Heart right ventricle (tissue), 16 donors: ENCODE measurements around the gene OVOL2. TPM values are rescaled to one million over a fixed set of nuclear protein-coding genes. Genes with fewer than 3 reads are reported as not detected.
"Not testable (repeated sequence)": the region's sequence is repeated elsewhere in the genome, so short reads cannot be mapped to it uniquely, and the experiment has no call there.

ENCODE experiments used
- ATAC-seq, 8 donors: fragments of 200-7000 bp; cut with Tn5 transposase; one replicate each; pipeline ENCODE4 v1.9.1; 2020; ENCODE audit warnings: mild to moderate bottlenecking in 8 of 8, moderate library complexity in 8 of 8, moderate number of reproducible peaks in 1 of 8
- DNase-seq, 2 donors: peaks; one replicate each; pipeline ENCODE4 v3.0.0-alpha.2; 2020
- H3K27ac ChIP-seq, 10 donors: fragments of 200-600 bp; sonication (generic) in 2 of 10; one replicate each; pipeline versions ENCODE4 v1.5.0 to v1.8.0; 2020 to 2022; ENCODE audit warnings: mild to moderate bottlenecking in 3 of 10
- H3K27me3 ChIP-seq, 7 donors: fragments of 200-600 bp; one replicate each; pipeline ENCODE4 v1.8.0; 2021 to 2022; ENCODE audit warnings: mild to moderate bottlenecking in 2 of 7
- H3K36me3 ChIP-seq, 9 donors: fragments of 200-600 bp; sonication (generic) in 1 of 9; one replicate each; pipeline versions ENCODE4 v1.5.0 to v1.8.0; 2020 to 2022; ENCODE audit warnings: mild to moderate bottlenecking in 2 of 9
- H3K4me1 ChIP-seq, 9 donors: fragments of 200-600 bp; sonication (generic) in 1 of 9; one replicate each; pipeline versions ENCODE4 v1.5.0 to v1.8.0; 2020 to 2022; ENCODE audit warnings: mild to moderate bottlenecking in 4 of 9
- H3K4me3 ChIP-seq, 10 donors: fragments of 200-600 bp; sonication (generic) in 2 of 10; one replicate each; pipeline versions ENCODE4 v1.5.0 to v1.8.0; 2020 to 2022; ENCODE audit warnings: mild to moderate bottlenecking in 7 of 10, moderate library complexity in 2 of 10
- H3K9me3 ChIP-seq, 11 donors: fragments of 200-600 bp in 10 of 11; sonication (generic) in 2 of 11; one replicate each; pipeline versions ENCODE4 v1.5.0 to v1.8.0; 2013 to 2022; ENCODE audit warnings: mild to moderate bottlenecking in 2 of 11, control low read depth in 1 of 11, moderate library complexity in 1 of 11
- CTCF ChIP-seq, 9 donors: fragments of 200-600 bp; sonication (generic) in 2 of 9; IDR thresholded peaks; one replicate each; pipeline versions ENCODE4 v1.5.0 to v1.8.0; 2021 to 2022; ENCODE audit warnings: antibody characterized with exemption in 9 of 9, mild to moderate bottlenecking in 5 of 9, moderate library complexity in 1 of 9
- WGBS, 2 donors: extraction: QIAGEN DNeasy Blood & Tissue Kit; methylation state at CpG; one replicate each; pipeline ENCODE4 v1.1.7; 2013; ENCODE audit warnings: inconsistent platforms in 1 of 2; 5-methylcytosine and 5-hydroxymethylcytosine counted together
- intact Hi-C, 10 donors: fragments of 100-400 bp; cut with DNase I; formaldehyde crosslinking; loops; one replicate each; pipeline versions ENCODE4 v1.11.1 to v1.14.2; 2022
- polyA plus RNA-seq, 2 donors: library from polyadenylated mRNA; stranded (reverse); fragments of 200-250 nt; gene quantifications; one replicate each; pipeline ENCODE4 v1.2.3, GENCODE V29; 2013
- total RNA-seq, 10 donors: library from RNA; stranded (reverse); fragmentation: NEBNext Ultra II Directional in 3 of 10; extraction: Animal tissue kit (Norgen Biotek cat#: 25700) in 3 of 10; gene quantifications; one replicate each; pipeline versions ENCODE4 v1.2.1 to v1.2.4, GENCODE V29; 2021 to 2023
- donor health status: Arrhythmogenic right ventricular cardiomyopathy.
- donor health status: ischemic (EF 13 %, LVEDD 7.1; RV severe dilation, severe dysfunction).
- donor health status: healthy with polysubstance abuse.
- donor health status: DM: no; HTN: yes; CAD: no.
- donor health status: DM: no; HTN: no; CAD: no.
- donor health status: ischemic (EF 25% LVEDD 6.9; RV normal size, moderate dysfunction).
- donor health status: ischemic (EF 25% LVEDD 5.7; RV mildly dilated, moderate dysfunction).
- donor health status: healthy.
- donor health status: DM: yes; HTN: yes; CAD: no.
- donor health status: Ischemic cardiomyopathy.
- donor health status: ischemic (EF 35%, LVEDD 5.7; RV mildly dilated, moderate dysfunction).
- donor health status: nonischemic (EF 11% LVEDD 7.7; RV severe dilation, severe dysfunction).
- donor health status: DM: yes; HTN: yes; CAD: no.
- donor health status: PGD.
- donor health status: ischemic (EF 29% LVEDD 5.4; RV normal size, mild dysfunction).
- donor health status: nonischemic (EF 23%, LVEDD 6.1; RV moderate dilation, normal function).

OVOL2 gene
- total and polyA plus RNA-seq, 12 donors, result not detected

DNA sequence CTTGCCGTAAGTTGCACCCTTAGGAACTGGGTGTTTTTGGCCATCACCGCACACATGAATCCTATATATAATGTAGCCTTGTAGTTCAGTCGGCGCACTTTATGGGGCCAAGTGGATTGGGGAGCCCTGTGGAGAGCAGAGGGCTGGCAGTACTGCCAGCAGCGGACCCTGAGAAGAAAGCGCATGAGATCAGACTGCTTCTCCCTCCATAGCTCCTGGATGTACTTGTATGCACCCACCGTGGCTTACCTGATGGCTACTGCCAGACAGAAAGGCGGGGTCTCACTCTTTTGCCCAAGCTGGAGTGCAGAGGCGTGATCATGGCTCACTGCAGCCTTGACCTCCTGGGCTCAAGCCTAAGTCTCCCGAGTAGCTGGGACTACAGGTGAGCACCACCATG is 32.8 kb upstream of the OVOL2 start:
- no peaks in the 10 kb centered on the region for H3K36me3 ChIP-seq
- H3K27me3 ChIP-seq, result peaks cover 0 to 56% (median 35%) of the 10 kb centered on the region in 7 donors
- ATAC-seq (no peak), DNase-seq (no peak)
- H3K4me3 ChIP-seq, result no peak overlapping the region
- H3K4me1 ChIP-seq, result no peaks in the 10 kb centered on the region
- H3K9me3 ChIP-seq, result no peaks in the 10 kb centered on the region
- intact Hi-C loops, result no loop called here
- WGBS, 2 donors, result 87 to 94% methylated on average over 10 of the region's 10 CpGs
- H3K27ac ChIP-seq, result no peak overlapping the region
- no peak for TF ChIP-seq CTCF (IDR thresholded peaks at IDR 0.05)

GRCh38 chr20:18090044-18090443 is 32.3 kb upstream of the OVOL2 start:
- ATAC-seq (no peak), DNase-seq (no peak)
- Histone ChIP-seq H3K4me1 (no peaks in the 10 kb centered on the region), H3K27me3 (peaks cover 0 to 56% (median 35%) of the 10 kb centered on the region in 7 donors), H3K36me3 (no peaks in the 10 kb centered on the region), H3K9me3 (no peaks in the 10 kb centered on the region), H3K4me3 (no peak overlapping the region), H3K27ac (no peak overlapping the region)
- WGBS, 2 donors, result 43 to 45% methylated on average over 3 of the region's 3 CpGs
- TF ChIP-seq CTCF (IDR thresholded peaks at IDR 0.05), result no peak
- intact Hi-C loops, result no loop called here

DNA sequence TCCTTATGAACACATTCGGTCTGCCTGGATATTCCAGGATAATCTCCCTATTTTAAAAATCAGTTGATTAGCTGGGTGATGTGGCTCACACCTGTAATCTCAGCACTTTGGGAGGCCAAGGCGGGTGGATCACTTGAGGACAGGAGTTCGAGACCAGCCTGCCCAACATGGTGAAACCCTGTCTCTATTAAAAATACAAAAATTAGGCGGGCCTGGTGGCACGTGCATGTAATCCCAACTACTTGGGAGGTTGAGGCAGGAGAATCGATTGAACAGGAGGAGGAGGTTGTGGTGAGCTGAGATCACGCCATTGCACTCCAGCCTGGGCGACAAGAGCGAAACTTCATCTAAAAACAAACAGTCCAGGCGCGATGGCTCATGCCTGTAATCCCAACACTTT is 31.1 kb upstream of the OVOL2 start:
- peaks cover 0 to 52% (median 27%) of the 10 kb centered on the region in 7 donors for H3K27me3 ChIP-seq
- H3K9me3 ChIP-seq, ATAC-seq, H3K4me1 ChIP-seq, H3K4me3 ChIP-seq, H3K27ac ChIP-seq, intact Hi-C loops, H3K36me3 ChIP-seq, DNase-seq: not testable (repeated sequence)
- 89 to 95% methylated on average over 11 of the region's 11 CpGs for WGBS, 2 donors

DNA sequence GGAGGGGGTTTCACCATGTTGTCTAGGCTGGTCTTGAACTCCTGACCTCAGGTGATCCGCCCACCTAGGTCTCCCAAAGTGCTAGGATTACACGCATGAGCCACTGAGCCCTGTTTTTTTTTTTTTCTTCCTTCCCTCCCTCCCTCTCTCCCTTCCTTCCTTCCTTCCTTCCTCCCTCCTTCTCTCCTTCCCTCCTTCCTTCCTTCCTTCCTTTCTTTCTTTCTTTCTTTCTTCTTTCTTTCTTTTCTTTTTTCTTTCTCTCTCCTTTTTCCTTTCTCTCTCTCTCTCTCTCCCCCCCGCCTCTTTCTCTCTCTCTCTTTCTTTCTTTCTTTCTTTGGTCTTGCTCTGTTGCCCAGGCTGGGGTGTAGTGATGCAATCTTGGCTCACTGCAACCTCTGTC is 30.6 kb upstream of the OVOL2 start:
- peaks cover 0 to 47% (median 22%) of the 10 kb centered on the region in 7 donors for H3K27me3 ChIP-seq
- H3K4me3 ChIP-seq, intact Hi-C loops, ATAC-seq, H3K36me3 ChIP-seq, DNase-seq, H3K9me3 ChIP-seq, H3K4me1 ChIP-seq, H3K27ac ChIP-seq: not testable (repeated sequence)
- 75 to 79% methylated on average over 3 of the region's 3 CpGs for WGBS, 2 donors

GRCh38 chr20:18087054-18087453 is 29.3 kb upstream of the OVOL2 start:
- ATAC-seq (no peak), DNase-seq (no peak)
- H3K36me3 ChIP-seq, result no peaks in the 10 kb centered on the region
- no peak overlapping the region for H3K27ac ChIP-seq
- TF ChIP-seq CTCF (IDR thresholded peaks at IDR 0.05), result no peak
- intact Hi-C loops, result no loop called here
- H3K4me3 ChIP-seq, result no peak overlapping the region
- WGBS, 2 donors, result 45 to 54% methylated on average over 6 of the region's 6 CpGs
- H3K9me3 ChIP-seq, result no peaks in the 10 kb centered on the region
- no peaks in the 10 kb centered on the region for H3K4me1 ChIP-seq
- peaks cover 0 to 34% (median 19%) of the 10 kb centered on the region in 7 donors for H3K27me3 ChIP-seq

GRCh38 chr20:18080836-18081235 is 23.1 kb upstream of the OVOL2 start:
- H3K4me3 ChIP-seq, intact Hi-C loops, H3K4me1 ChIP-seq, H3K27ac ChIP-seq, H3K36me3 ChIP-seq, H3K9me3 ChIP-seq, DNase-seq, ATAC-seq: not testable (repeated sequence)
- WGBS, 2 donors, result 88 to 93% methylated on average over 9 of the region's 9 CpGs
- peaks cover 0 to 23% (median 0%) of the 10 kb centered on the region in 7 donors for H3K27me3 ChIP-seq
